Measurements from ENCODE around the gene PP2D1.

DNA sequence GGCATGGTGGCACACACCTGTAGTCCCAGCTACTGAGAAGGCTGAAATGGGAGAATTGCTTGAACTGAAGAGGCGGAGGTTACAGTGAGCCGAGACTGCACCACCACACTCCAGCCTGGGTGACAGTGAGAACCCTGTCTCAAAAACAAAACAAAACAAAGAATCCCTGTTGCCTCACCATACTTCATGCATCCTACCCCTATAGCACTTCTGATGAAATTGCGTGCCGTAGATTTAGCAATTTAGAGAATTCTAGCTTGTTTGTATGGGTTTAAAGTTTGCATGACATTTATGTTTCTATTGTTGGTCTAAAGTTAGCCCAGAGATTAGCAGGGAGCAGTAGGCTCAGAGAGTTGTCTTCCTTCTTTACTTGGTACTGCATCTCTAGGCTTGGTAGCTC lies 57.4 kb downstream of the PP2D1 start:
- TF ChIP-seq, protein P1, sequence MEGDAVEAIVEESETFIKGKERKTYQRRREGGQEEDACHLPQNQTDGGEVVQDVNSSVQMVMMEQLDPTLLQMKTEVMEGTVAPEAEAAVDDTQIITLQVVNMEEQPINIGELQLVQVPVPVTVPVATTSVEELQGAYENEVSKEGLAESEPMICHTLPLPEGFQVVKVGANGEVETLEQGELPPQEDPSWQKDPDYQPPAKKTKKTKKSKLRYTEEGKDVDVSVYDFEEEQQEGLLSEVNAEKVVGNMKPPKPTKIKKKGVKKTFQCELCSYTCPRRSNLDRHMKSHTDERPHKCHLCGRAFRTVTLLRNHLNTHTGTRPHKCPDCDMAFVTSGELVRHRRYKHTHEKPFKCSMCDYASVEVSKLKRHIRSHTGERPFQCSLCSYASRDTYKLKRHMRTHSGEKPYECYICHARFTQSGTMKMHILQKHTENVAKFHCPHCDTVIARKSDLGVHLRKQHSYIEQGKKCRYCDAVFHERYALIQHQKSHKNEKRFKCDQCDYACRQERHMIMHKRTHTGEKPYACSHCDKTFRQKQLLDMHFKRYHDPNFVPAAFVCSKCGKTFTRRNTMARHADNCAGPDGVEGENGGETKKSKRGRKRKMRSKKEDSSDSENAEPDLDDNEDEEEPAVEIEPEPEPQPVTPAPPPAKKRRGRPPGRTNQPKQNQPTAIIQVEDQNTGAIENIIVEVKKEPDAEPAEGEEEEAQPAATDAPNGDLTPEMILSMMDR (conservative IDR thresholded peaks at IDR 0.05; ENCODE audit: low read depth, low read length) = no peak
- TF ChIP-seq EZH2 (IDR thresholded peaks at IDR 0.05; ENCODE audit: borderline replicate concordance, low read depth, low read length, poor library complexity, severe bottlenecking) = no peak

Measured in A673 (cell line).